ENCODE measurements around the gene ARPP21. TPM values are rescaled to one million over a fixed set of nuclear protein-coding genes. Genes with fewer than 3 reads are reported as not detected.

ARPP21 gene
- polyA plus RNA-seq, 1 donor from 2014 or later, result 12.8 TPM

GRCh38 chr3:35782355-35782754, 143.0 kb downstream of the ARPP21 start:
- H2AFZ ChIP-seq (ENCODE audit: low read depth, low read length), result no peak overlapping the region
- H3K36me3 ChIP-seq (ENCODE audit: insufficient read depth, low read length), result no peaks in the 10 kb centered on the region
- H3F3A ChIP-seq (ENCODE audit: insufficient read depth, low read length, poor library complexity, severe bottlenecking), result no peaks in the 10 kb centered on the region
- no peaks in the 10 kb centered on the region for H3K79me2 ChIP-seq (replicated peaks; ENCODE audit: insufficient read depth, low read length)
- no peaks in the 10 kb centered on the region for H4K20me1 ChIP-seq (ENCODE audit: insufficient read depth)
- TF ChIP-seq POLR2AphosphoS5 (IDR thresholded peaks at IDR 0.05) (no peak), EZH2 (IDR thresholded peaks at IDR 0.05; ENCODE audit: borderline replicate concordance, insufficient read depth, low read length, poor library complexity, severe bottlenecking) (no peak), MXI1 (conservative IDR thresholded peaks at IDR 0.05; ENCODE audit: poor library complexity, severe bottlenecking) (no peak), TAF1 (IDR thresholded peaks at IDR 0.05; ENCODE audit: low read depth) (no peak), RAD21 (conservative IDR thresholded peaks at IDR 0.05) (no peak)
- TF ChIP-seq, protein P1, sequence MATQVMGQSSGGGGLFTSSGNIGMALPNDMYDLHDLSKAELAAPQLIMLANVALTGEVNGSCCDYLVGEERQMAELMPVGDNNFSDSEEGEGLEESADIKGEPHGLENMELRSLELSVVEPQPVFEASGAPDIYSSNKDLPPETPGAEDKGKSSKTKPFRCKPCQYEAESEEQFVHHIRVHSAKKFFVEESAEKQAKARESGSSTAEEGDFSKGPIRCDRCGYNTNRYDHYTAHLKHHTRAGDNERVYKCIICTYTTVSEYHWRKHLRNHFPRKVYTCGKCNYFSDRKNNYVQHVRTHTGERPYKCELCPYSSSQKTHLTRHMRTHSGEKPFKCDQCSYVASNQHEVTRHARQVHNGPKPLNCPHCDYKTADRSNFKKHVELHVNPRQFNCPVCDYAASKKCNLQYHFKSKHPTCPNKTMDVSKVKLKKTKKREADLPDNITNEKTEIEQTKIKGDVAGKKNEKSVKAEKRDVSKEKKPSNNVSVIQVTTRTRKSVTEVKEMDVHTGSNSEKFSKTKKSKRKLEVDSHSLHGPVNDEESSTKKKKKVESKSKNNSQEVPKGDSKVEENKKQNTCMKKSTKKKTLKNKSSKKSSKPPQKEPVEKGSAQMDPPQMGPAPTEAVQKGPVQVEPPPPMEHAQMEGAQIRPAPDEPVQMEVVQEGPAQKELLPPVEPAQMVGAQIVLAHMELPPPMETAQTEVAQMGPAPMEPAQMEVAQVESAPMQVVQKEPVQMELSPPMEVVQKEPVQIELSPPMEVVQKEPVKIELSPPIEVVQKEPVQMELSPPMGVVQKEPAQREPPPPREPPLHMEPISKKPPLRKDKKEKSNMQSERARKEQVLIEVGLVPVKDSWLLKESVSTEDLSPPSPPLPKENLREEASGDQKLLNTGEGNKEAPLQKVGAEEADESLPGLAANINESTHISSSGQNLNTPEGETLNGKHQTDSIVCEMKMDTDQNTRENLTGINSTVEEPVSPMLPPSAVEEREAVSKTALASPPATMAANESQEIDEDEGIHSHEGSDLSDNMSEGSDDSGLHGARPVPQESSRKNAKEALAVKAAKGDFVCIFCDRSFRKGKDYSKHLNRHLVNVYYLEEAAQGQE (IDR thresholded peaks at IDR 0.05; ENCODE audit: borderline replicate concordance), result no peak
- H3K27ac ChIP-seq (ENCODE audit: low read length), result no peak overlapping the region
- no peaks in the 10 kb centered on the region for H3K9me2 ChIP-seq (ENCODE audit: insufficient read depth, low read length)
- no peak overlapping the region for H3K9ac ChIP-seq (ENCODE audit: low read length)
- H3K4me2 ChIP-seq (ENCODE audit: low read length), result no peak overlapping the region
- H3K27me3 ChIP-seq (ENCODE audit: insufficient read depth, low read depth, low read length), result no peaks in the 10 kb centered on the region
- no peaks in the 10 kb centered on the region for H3K9me3 ChIP-seq (ENCODE audit: low read length)
- H3K4me3 ChIP-seq (ENCODE audit: low read length), result no peak overlapping the region

GRCh38 chr3:35784169-35784568, 144.8 kb downstream of the ARPP21 start:
- no peak overlapping the region for H2AFZ ChIP-seq (ENCODE audit: low read depth, low read length)
- H3F3A ChIP-seq (ENCODE audit: insufficient read depth, low read length, poor library complexity, severe bottlenecking), result no peaks in the 10 kb centered on the region
- TF ChIP-seq MXI1 (conservative IDR thresholded peaks at IDR 0.05; ENCODE audit: poor library complexity, severe bottlenecking) (no peak), SMC3 (conservative IDR thresholded peaks at IDR 0.05; ENCODE audit: poor library complexity) (no peak), POLR2AphosphoS5 (IDR thresholded peaks at IDR 0.05) (no peak), RAD21 (conservative IDR thresholded peaks at IDR 0.05) (no peak), TAF1 (IDR thresholded peaks at IDR 0.05; ENCODE audit: low read depth) (no peak), EP300 (conservative IDR thresholded peaks at IDR 0.05; ENCODE audit: poor library complexity, severe bottlenecking) (no peak), EZH2 (IDR thresholded peaks at IDR 0.05; ENCODE audit: borderline replicate concordance, insufficient read depth, low read length, poor library complexity, severe bottlenecking) (no peak)
- TF ChIP-seq, protein P2, sequence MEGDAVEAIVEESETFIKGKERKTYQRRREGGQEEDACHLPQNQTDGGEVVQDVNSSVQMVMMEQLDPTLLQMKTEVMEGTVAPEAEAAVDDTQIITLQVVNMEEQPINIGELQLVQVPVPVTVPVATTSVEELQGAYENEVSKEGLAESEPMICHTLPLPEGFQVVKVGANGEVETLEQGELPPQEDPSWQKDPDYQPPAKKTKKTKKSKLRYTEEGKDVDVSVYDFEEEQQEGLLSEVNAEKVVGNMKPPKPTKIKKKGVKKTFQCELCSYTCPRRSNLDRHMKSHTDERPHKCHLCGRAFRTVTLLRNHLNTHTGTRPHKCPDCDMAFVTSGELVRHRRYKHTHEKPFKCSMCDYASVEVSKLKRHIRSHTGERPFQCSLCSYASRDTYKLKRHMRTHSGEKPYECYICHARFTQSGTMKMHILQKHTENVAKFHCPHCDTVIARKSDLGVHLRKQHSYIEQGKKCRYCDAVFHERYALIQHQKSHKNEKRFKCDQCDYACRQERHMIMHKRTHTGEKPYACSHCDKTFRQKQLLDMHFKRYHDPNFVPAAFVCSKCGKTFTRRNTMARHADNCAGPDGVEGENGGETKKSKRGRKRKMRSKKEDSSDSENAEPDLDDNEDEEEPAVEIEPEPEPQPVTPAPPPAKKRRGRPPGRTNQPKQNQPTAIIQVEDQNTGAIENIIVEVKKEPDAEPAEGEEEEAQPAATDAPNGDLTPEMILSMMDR (IDR thresholded peaks at IDR 0.05; ENCODE audit: poor library complexity, severe bottlenecking), result no peak
- TF ChIP-seq, protein P1 (IDR thresholded peaks at IDR 0.05; ENCODE audit: borderline replicate concordance), result no peak
- H3K4me3 ChIP-seq (ENCODE audit: low read length), result no peak overlapping the region
- H4K20me1 ChIP-seq (ENCODE audit: insufficient read depth), result no peaks in the 10 kb centered on the region
- no peaks in the 10 kb centered on the region for H3K9me3 ChIP-seq (ENCODE audit: low read length)
- H3K4me2 ChIP-seq (ENCODE audit: low read length), result no peak overlapping the region
- no peaks in the 10 kb centered on the region for H3K36me3 ChIP-seq (ENCODE audit: insufficient read depth, low read length)
- H3K79me2 ChIP-seq (replicated peaks; ENCODE audit: insufficient read depth, low read length), result no peaks in the 10 kb centered on the region
- H3K27me3 ChIP-seq (ENCODE audit: insufficient read depth, low read depth, low read length), result no peaks in the 10 kb centered on the region
- H3K9ac ChIP-seq (ENCODE audit: low read length), result no peak overlapping the region
- no peak overlapping the region for H3K27ac ChIP-seq (ENCODE audit: low read length)
- no peaks in the 10 kb centered on the region for H3K9me2 ChIP-seq (ENCODE audit: insufficient read depth, low read length)

Measured in neural cell (in vitro differentiated cells).